RPMI7951 (cell line): ENCODE data around the gene ZFYVE9. TPM values are rescaled to one million over a fixed set of nuclear protein-coding genes. Genes with fewer than 3 reads are reported as not detected.

Experiments
- DNase-seq: peaks from one replicate; pipeline ENCODE4 v3.0.0-alpha.2; 2012; ENCODE audit warnings: low read depth
- total RNA-seq: library from RNA; depleted of rRNA; stranded (reverse); fragments of >200 nt; shearing (Covaris generic); gene quantifications from 2 replicates; pipeline ENCODE4 v1.2.3, GENCODE V29; 2014

The ZFYVE9 gene
- total RNA-seq, 1 experiment from 2014 or later: 13.8 TPM

- no peak for DNase-seq
Measured at GRCh38 chr1:52334906-52335528, 193.1 kb downstream of the ZFYVE9 start.

GRCh38 chr1:52337439-52337838 lies 195.6 kb downstream of the ZFYVE9 start:
- DNase-seq: no peak

GRCh38 chr1:52341655-52342260 lies 199.9 kb downstream of the ZFYVE9 start:
- DNase-seq: no peak

GRCh38 chr1:52343979-52344378 lies 202.1 kb downstream of the ZFYVE9 start:
- DNase-seq: no peak

- DNase-seq: no peak
Measured at GRCh38 chr1:52345252-52345651, 203.4 kb downstream of the ZFYVE9 start.

GRCh38 chr1:52346653-52347052 lies 204.8 kb downstream of the ZFYVE9 start:
- DNase-seq: no peak

GRCh38 chr1:52348704-52349300 lies 206.9 kb downstream of the ZFYVE9 start:
- DNase-seq: no peak

GRCh38 chr1:52352690-52353089 lies 210.8 kb downstream of the ZFYVE9 start:
- DNase-seq: no peak

GRCh38 chr1:52355436-52355835 lies 213.5 kb downstream of the ZFYVE9 start:
- no peak for DNase-seq

- no peak for DNase-seq
Measured at GRCh38 chr1:52355847-52356505, 214.1 kb downstream of the ZFYVE9 start.

- DNase-seq: no peak
Measured at GRCh38 chr1:52356818-52357355, 215.0 kb downstream of the ZFYVE9 start.

GRCh38 chr1:52357397-52357796 lies 215.5 kb downstream of the ZFYVE9 start:
- no peak for DNase-seq

GRCh38 chr1:52358851-52359497 lies 217.1 kb downstream of the ZFYVE9 start:
- no peak for DNase-seq

GRCh38 chr1:52359676-52360594 lies 218.0 kb downstream of the ZFYVE9 start:
- DNase-seq: no peak

- no peak for DNase-seq
Measured at GRCh38 chr1:52360595-52360968, 218.7 kb downstream of the ZFYVE9 start.

- DNase-seq: no peak
Measured at GRCh38 chr1:52364235-52364839, 222.4 kb downstream of the ZFYVE9 start.

GRCh38 chr1:52365071-52365745 lies 223.3 kb downstream of the ZFYVE9 start:
- peak; percentile 82 for DNase-seq

- peak; percentile 96 for DNase-seq
Measured at GRCh38 chr1:52365746-52366516, 224.0 kb downstream of the ZFYVE9 start, which contains the start of gene CC2D1B. Gene CC2D1B, minus strand, starts transcription at chr1:52366205. Its CDS starts 1,585 bp downstream, at chr1:52364620.

- no peak for DNase-seq
Measured at GRCh38 chr1:52366517-52366827, 224.6 kb downstream of the ZFYVE9 start.
